IPS-20b (cell line): ENCODE data around the gene OTOS.

ENCODE experiments used
- H3K27ac ChIP-seq: one replicate; pipeline ENCODE4 v1.5.1; 2013; ENCODE audit warnings: low read length
- H3K27me3 ChIP-seq: 2 replicates; pipeline ENCODE4 v1.6.1; 2013; ENCODE audit warnings: mild to moderate bottlenecking, low read length, inconsistent platforms; ENCODE audit not compliant: insufficient read depth
- H3K36me3 ChIP-seq: 2 replicates; pipeline ENCODE4 v1.6.1; 2013; ENCODE audit warnings: low read depth, mild to moderate bottlenecking, inconsistent platforms, low read length, moderate library complexity; ENCODE audit not compliant: insufficient read depth
- H3K4me1 ChIP-seq: 2 replicates; pipeline ENCODE4 v1.6.1; 2013; ENCODE audit warnings: mild to moderate bottlenecking, control low read depth, inconsistent platforms, low read length, moderate library complexity; ENCODE audit not compliant: insufficient read depth
- H3K4me3 ChIP-seq: 2 replicates; pipeline ENCODE4 v1.5.1; 2013; ENCODE audit warnings: mild to moderate bottlenecking, low read length, inconsistent platforms
- H3K9ac ChIP-seq: 2 replicates; pipeline ENCODE4 v1.6.1; 2013; ENCODE audit warnings: low read depth, mild to moderate bottlenecking, inconsistent platforms, low read length, moderate library complexity
- H3K9me3 ChIP-seq: 2 replicates; pipeline ENCODE4 v1.6.1; 2013; ENCODE audit warnings: mild to moderate bottlenecking, low read depth, low read length, inconsistent platforms; ENCODE audit not compliant: insufficient read depth

Gene OTOS

DNA sequence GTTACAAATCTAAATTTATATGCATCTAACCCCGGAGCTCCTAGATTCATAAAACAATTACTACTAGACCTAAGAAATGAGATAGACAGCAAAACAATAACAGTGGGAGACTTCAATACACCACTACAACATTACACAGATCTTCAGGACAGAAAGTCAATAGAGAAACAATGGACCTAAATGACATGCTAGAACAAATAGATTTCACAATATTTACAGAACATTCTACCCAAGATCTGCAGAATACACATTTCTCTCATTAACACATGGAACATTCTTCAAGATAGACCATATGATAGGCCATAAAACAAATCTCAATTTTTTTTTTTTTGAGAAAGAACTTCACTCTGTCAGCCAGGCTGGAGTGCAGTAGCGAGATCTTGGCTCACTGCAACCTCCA lies 42.1 kb downstream of the OTOS start:
- Histone ChIP-seq H3K4me3 (no peak overlapping the region), H3K27me3 (peaks cover 38% of the 10 kb centered on the region), H3K36me3 (no peaks in the 10 kb centered on the region), H3K4me1 (peaks cover 3% of the 10 kb centered on the region), H3K9me3 (no peaks in the 10 kb centered on the region), H3K27ac (no peak overlapping the region), H3K9ac (no peak overlapping the region)

DNA sequence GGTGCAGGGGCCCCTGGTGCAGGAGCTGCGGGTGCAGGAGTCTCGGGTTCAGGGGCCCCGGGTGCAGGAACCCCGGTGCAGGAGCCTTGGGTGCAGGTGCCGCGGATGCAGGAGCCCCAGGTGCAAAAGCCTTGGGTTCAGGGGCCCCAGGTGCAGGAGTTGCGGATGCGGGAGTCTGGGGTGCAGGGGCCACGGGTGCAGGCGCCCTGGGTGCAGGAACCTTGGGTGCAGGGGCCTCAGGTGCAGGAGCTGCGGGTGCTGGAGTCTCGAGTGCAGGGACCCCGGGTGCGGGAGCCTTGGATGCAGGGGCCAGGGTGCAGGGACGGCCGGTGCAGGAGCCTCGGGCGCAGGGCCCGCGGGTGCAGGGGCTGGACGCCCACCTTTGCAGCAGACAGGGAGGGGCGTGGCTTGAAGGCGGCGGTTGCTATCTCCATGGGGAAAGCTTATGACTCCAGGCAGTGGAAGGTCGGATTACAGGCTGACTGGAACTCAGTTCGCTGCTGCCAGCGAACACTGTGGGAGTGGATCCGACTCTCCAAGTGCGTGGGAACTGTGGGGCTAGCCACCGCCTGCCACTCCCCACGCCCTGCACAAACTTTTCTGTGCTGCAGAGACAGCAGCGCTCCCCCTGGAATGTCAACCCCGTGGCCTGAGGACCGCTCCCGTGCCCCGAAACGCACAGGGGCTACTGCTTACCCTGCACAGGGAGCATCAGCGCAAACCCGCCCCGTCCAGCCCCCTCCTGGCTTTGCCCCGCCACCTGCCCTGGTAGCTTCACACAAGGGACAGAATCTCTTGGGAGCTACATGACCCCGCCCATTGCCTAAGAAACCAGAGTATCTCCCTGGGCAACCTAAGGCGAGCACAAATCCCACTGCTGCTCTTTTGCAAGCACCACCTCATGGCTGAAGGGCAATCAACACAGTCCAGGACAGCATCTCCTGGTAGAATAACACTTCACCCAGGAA lies 44.6 kb downstream of the OTOS start:
- Histone ChIP-seq H3K27me3 (peaks cover 38% of the 10 kb centered on the region), H3K9me3 (no peaks in the 10 kb centered on the region), H3K9ac (no peak overlapping the region), H3K27ac (no peak overlapping the region), H3K36me3 (no peaks in the 10 kb centered on the region), H3K4me1 (peaks cover 3% of the 10 kb centered on the region), H3K4me3 (peak overlapping the region; percentile 66)

GRCh38 chr2:240089306-240089705 lies 51.2 kb downstream of the OTOS start:
- no peak overlapping the region for H3K9ac ChIP-seq
- no peak overlapping the region for H3K4me3 ChIP-seq
- H3K36me3 ChIP-seq = no peaks in the 10 kb centered on the region
- no peak overlapping the region for H3K27ac ChIP-seq
- no peaks in the 10 kb centered on the region; the same call in 1 of the 2 replicates for H3K4me1 ChIP-seq
- peaks cover 13% of the 10 kb centered on the region for H3K9me3 ChIP-seq
- H3K27me3 ChIP-seq = peaks cover 4% of the 10 kb centered on the region
